IPS-NIHi11 (cell line): ENCODE data around the gene OPA3.
A peak's percentile ranks its signal among the peaks of the same experiment; 100 is the strongest.

Source experiments
- DNase-seq: peaks from one replicate; pipeline ENCODE4 v3.0.0; 2012; ENCODE audit warnings: mixed read lengths, low spot score

The OPA3 gene

GRCh38 chr19:45503909-45504308, 80.7 kb downstream of the OPA3 start:
- no peak for DNase-seq

GRCh38 chr19:45502111-45502510, 82.5 kb downstream of the OPA3 start:
- no peak for DNase-seq

GRCh38 chr19:45501730-45502014, 82.9 kb downstream of the OPA3 start:
- peak; percentile 18 for DNase-seq

GRCh38 chr19:45500918-45501729, 83.5 kb downstream of the OPA3 start:
- DNase-seq = no peak

- peak; percentile 61 for DNase-seq
Observed at GRCh38 chr19:45499196-45500180, 85.1 kb downstream of the OPA3 start.

GRCh38 chr19:45498411-45499195, 86.0 kb downstream of the OPA3 start, which contains the start of gene PPM1N:
TSS of gene PPM1N (plus strand) at chr19:45498443. CDS start at chr19:45498473, 30 bp downstream.
- peak; percentile 29 for DNase-seq

GRCh38 chr19:45497791-45498190, 86.8 kb downstream of the OPA3 start:
- DNase-seq = no peak

GRCh38 chr19:45496349-45496953, 88.2 kb downstream of the OPA3 start:
- DNase-seq = peak; percentile 67

- DNase-seq = no peak
Observed at GRCh38 chr19:45495178-45495577, 89.4 kb downstream of the OPA3 start.

- no peak for DNase-seq
Observed at GRCh38 chr19:45494261-45494916, 90.2 kb downstream of the OPA3 start.

- DNase-seq = peak; percentile 84
Observed at GRCh38 chr19:45492627-45493470, 91.8 kb downstream of the OPA3 start.

- no peak for DNase-seq
Observed at GRCh38 chr19:45492137-45492626, 92.4 kb downstream of the OPA3 start.

- DNase-seq = no peak
Observed at GRCh38 chr19:45489216-45489855, 95.3 kb downstream of the OPA3 start.

GRCh38 chr19:45488708-45489107, 95.9 kb downstream of the OPA3 start:
- no peak for DNase-seq

- peak; percentile 89 for DNase-seq
Observed at GRCh38 chr19:45485305-45486077, 99.1 kb downstream of the OPA3 start.

- no peak for DNase-seq
Observed at GRCh38 chr19:45484273-45484945, 100.2 kb downstream of the OPA3 start.

- DNase-seq = no peak
Observed at GRCh38 chr19:45483033-45483432, 101.6 kb downstream of the OPA3 start.
